ENCODE measurements around the gene ECHDC1. TPM values are rescaled to one million over a fixed set of nuclear protein-coding genes. Genes with fewer than 3 reads are reported as not detected.
A peak's percentile ranks its signal among the peaks of the same experiment; 100 is the strongest.
"Not testable (repeated sequence)": the region's sequence is repeated elsewhere in the genome, so short reads cannot be mapped to it uniquely, and the experiment has no call there.

Gene ECHDC1
- polyA plus RNA-seq, 3 donors from 2014 or later: 54.6 to 65.7 (median 62.9) TPM

DNA sequence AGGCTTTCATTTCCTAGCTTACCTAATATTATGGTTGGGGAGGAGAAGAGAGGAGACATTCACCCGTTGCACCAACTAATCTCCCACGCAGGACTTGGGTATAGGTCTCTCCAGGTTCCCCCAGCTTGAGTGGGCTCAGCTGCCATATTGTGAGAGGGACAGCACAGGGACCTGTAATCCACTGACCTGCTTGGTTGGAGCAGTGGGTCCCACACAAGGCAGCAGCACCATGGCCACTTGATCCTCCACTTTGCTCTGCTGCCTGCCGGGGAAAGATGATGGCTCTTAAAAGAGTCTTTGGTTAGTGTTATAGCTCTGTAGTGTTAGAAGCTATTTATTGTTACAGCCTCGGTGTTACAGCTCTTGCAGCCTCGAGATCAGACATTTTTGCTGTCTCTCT is 22.5 kb upstream of the ECHDC1 start:
- peaks cover 0 to 2% (median 2%) of the 10 kb centered on the region in 3 donors for H3K27me3 Mint-ChIP-seq (ENCODE audit: low read depth in 3 of 3)
- H3K27ac Mint-ChIP-seq: no peak overlapping the region
- no peak overlapping the region for H3K4me3 Mint-ChIP-seq
- no peaks in the 10 kb centered on the region for H3K4me1 Mint-ChIP-seq
- no peak for DNase-seq
- peaks cover 0 to 3% (median 0%) of the 10 kb centered on the region in 3 donors for H3K36me3 Mint-ChIP-seq
- peaks cover 0 to 2% (median 0%) of the 10 kb centered on the region in 6 donors for H3K9me3 Mint-ChIP-seq

DNA sequence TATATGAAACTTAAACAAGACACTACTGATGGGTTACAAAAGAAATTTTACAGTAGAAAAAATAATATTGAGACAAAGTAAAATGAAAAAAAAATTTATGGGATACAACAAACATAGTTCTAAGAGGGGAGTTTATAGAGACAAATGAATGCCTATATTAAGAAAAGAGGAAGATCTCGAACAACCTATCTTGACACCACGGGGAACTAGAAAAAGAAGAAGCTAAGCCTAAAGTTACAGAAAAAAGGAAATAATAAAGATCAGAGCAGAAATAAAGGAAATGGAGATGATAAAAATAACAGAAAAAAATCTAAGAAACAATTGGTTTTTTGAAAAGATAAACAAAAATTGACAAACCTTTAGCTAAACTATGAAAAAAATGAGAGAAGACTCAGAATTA is 9.1 kb upstream of the ECHDC1 start:
- Mint-ChIP-seq H3K4me3 (no peak overlapping the region), H3K27ac (no peak overlapping the region), H3K4me1 (peaks cover 0 to 8% of the 10 kb centered on the region in 2 donors), H3K27me3 (ENCODE audit: low read depth in 3 of 3) (peaks cover 0 to 3% (median 0%) of the 10 kb centered on the region in 3 donors), H3K9me3 (peaks cover 0 to 31% (median 9%) of the 10 kb centered on the region in 6 donors), H3K36me3 (peaks cover 0 to 7% (median 3%) of the 10 kb centered on the region in 3 donors)
- DNase-seq: no peak

DNA sequence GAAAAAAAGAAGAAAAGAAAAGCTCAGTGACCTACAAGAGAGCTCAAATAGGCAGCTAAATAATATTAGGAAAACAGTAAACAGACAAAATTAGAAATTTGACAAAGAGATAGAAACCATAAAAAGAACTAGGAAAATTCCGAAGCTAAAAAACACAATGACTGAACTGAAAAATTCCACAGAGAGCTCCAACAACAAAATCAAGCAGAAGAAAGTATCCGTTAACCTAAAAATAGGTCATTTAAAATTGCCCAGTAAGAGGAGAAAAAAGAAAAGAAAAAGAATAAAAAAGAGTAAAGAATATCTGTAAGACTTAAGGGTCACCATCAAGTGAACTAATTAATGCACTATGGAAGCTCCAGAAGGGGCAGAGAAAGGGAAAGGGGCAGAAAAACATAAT is 6.6 kb upstream of the ECHDC1 start:
- Mint-ChIP-seq H3K9me3 (peaks cover 0 to 19% (median 4%) of the 10 kb centered on the region in 6 donors), H3K4me1 (no peaks in the 10 kb centered on the region), H3K27me3 (ENCODE audit: low read depth in 3 of 3) (peaks cover 0 to 3% (median 1%) of the 10 kb centered on the region in 3 donors), H3K4me3 (no peak overlapping the region), H3K36me3 (peaks cover 0 to 7% (median 3%) of the 10 kb centered on the region in 3 donors), H3K27ac (no peak overlapping the region)
- no peak for DNase-seq

DNA sequence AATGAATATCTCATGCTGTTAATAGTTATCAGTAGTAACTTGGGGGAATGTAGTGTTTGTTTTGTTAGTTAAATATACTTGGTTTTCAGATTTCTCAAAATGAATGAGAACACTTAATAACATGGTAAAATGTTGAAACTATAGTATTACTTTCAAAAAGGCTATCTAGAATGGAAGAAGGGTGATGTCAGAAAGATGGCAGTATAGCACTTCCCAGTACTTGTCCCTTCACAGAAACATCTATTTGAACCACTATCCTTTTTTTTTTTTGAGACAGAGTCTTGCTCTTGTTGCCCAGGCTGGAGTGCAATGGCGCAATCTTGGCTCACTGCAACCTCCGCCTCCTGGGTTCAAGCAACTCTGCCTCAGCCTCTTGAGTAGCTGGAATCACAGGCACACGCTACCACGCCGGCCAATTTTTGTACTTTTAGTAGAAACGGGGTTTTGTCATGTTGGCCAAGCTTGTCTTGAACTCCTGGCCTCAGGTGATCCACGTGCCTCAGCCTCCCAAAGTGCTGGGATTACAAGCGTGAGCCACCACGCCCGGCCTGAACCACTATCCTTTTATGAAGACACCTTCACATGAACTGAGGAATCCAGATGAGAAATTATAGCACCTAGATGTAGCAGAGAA is 4.7 kb upstream of the ECHDC1 start:
- Mint-ChIP-seq H3K27ac (no peak overlapping the region), H3K36me3 (peaks cover 0 to 7% (median 3%) of the 10 kb centered on the region in 3 donors), H3K27me3 (ENCODE audit: low read depth in 3 of 3) (peaks cover 0 to 3% (median 1%) of the 10 kb centered on the region in 3 donors), H3K9me3 (peaks cover 0 to 14% (median 2%) of the 10 kb centered on the region in 6 donors), H3K4me3 (no peak overlapping the region), H3K4me1 (no peaks in the 10 kb centered on the region)
- DNase-seq: no peak

DNA sequence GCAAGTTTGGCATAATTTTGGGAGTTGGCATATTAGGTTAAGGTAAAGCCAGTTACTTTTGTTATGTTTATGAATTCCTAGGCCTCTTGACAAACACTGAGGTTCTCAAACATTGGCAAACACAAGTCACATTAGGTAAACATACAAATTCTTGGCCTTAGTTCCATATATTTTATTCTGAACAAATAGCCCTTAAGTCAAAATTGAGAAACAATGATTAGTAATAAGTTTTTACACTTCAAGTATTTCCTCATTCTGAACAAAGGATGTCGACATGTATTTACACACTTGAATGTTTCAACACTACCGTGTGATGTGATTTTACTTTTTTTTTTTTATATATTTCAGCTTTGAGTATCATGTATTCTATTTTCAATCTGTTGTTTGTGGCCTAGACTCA is 3.8 kb upstream of the ECHDC1 start:
- peaks cover 0 to 1% (median 0%) of the 10 kb centered on the region in 3 donors for H3K27me3 Mint-ChIP-seq (ENCODE audit: low read depth in 3 of 3)
- no peak overlapping the region for H3K27ac Mint-ChIP-seq
- no peak overlapping the region for H3K4me3 Mint-ChIP-seq
- H3K36me3 Mint-ChIP-seq: peaks cover 0 to 3% (median 0%) of the 10 kb centered on the region in 3 donors
- no peak for DNase-seq
- no peaks in the 10 kb centered on the region for H3K4me1 Mint-ChIP-seq
- peaks cover 0 to 9% (median 2%) of the 10 kb centered on the region in 6 donors for H3K9me3 Mint-ChIP-seq

DNA sequence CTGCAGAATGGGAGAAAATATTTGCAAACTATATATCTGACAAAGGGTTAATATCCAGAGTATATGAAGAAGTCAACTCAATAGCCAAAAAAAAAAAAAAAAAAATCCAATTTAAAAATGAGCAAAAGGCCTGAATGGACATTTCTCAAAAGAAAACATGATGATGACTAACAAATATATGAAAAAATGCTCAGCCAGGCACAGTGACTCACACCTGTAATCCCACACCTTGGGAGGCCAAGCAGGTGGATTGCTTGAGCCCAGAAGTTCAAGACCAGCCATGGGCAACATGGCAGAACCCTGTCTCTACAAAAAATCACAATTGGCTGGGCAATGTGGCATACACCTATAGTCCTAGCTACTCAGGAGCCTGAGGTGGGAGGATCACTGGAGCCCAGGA is 2.1 kb upstream of the ECHDC1 start:
- H3K4me1 Mint-ChIP-seq: no peaks in the 10 kb centered on the region
- H3K4me3 Mint-ChIP-seq: no peak overlapping the region
- no peak overlapping the region for H3K27ac Mint-ChIP-seq
- DNase-seq: no peak
- peaks cover 0 to 1% (median 0%) of the 10 kb centered on the region in 3 donors for H3K27me3 Mint-ChIP-seq (ENCODE audit: low read depth in 3 of 3)
- H3K36me3 Mint-ChIP-seq: peaks cover 0 to 3% (median 0%) of the 10 kb centered on the region in 3 donors
- H3K9me3 Mint-ChIP-seq: peaks cover 0 to 9% (median 0%) of the 10 kb centered on the region in 6 donors

DNA sequence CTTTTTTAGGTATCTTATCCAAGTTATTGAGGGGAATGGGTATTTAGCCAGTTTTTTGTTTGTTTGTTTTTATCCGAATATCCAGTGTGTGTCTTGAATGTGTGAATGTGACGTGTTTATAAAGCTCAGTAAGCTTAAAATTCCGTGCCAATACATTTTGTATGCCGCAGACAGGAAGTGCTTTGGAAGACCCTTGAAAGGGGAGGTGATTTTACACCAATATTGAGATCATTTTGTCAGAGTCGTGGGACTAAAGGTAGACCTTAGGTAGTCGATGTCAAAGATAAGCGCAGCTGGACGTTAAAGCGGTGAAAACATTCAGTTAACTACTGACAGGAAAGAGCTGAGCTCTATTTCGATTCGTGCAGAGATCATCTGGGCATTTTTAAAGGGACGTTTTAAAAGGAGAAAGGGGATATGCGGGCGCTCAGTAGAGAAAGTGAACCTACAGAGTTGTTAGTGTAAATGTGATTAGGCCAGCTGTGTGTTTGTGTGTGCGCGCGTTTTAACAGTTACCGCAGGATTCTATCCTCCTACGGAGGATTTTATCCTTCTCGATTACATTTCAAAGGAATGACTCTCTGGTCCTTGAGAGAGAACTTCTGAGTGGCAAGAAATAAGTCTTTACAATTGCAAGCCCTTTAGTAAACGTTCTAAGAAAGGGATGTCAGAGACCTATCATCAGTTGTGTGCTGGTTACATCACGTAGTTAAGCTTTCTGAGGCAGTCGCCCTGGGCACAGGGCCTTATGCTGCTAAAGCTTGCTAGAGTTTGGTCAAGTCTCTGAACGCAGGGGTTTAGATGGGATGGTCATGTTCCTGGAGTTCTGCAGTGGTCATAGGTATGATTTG is 625 bp upstream of the ECHDC1 start:
- Mint-ChIP-seq H3K4me1 (peaks cover 4 to 7% of the 10 kb centered on the region in 2 donors), H3K27me3 (ENCODE audit: low read depth in 3 of 3) (peaks cover 0 to 1% (median 0%) of the 10 kb centered on the region in 3 donors), H3K36me3 (no peaks in the 10 kb centered on the region), H3K27ac (no peak overlapping the region), H3K4me3 (no peak overlapping the region), H3K9me3 (no peaks in the 10 kb centered on the region)
- peak in 1 of 3 donors; percentile 18 for DNase-seq

DNA sequence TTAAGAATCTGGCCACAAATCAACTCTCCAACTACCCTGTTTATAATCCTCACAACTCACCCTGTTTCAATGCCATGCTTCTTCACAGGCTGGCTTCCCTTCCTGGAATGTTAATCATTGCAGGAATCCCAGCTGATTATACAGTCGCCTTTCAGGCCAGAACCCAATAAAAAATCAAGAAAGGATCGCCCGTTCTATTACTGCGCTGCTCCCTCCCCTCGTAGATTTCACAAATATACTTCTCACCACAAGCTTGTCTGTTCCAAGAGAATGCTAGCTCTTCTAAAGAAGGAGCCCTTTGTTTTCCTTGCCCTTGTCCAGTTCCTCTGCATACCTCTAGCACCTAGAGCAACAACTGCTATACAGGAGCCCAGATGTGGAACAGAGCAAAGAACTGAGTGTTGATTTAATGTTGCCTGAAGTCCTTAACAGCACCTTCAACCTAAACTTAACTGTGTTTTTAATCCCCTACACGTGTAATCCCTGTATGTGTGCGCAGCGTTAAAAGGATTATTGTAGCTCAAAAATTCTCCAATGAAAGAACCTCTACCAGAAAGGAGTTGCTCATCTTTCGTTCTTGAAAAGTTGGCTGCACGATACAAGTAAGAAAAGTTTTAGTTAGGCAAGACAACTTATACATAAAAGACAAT is 988 bp downstream of the ECHDC1 start:
- Mint-ChIP-seq H3K4me3 (no peak overlapping the region), H3K9me3 (no peaks in the 10 kb centered on the region), H3K4me1 (peaks cover 10 to 18% of the 10 kb centered on the region in 2 donors), H3K36me3 (no peaks in the 10 kb centered on the region), H3K27ac (no peak overlapping the region), H3K27me3 (ENCODE audit: low read depth in 3 of 3) (peaks cover 0 to 1% (median 0%) of the 10 kb centered on the region in 3 donors)
- no peak for DNase-seq

DNA sequence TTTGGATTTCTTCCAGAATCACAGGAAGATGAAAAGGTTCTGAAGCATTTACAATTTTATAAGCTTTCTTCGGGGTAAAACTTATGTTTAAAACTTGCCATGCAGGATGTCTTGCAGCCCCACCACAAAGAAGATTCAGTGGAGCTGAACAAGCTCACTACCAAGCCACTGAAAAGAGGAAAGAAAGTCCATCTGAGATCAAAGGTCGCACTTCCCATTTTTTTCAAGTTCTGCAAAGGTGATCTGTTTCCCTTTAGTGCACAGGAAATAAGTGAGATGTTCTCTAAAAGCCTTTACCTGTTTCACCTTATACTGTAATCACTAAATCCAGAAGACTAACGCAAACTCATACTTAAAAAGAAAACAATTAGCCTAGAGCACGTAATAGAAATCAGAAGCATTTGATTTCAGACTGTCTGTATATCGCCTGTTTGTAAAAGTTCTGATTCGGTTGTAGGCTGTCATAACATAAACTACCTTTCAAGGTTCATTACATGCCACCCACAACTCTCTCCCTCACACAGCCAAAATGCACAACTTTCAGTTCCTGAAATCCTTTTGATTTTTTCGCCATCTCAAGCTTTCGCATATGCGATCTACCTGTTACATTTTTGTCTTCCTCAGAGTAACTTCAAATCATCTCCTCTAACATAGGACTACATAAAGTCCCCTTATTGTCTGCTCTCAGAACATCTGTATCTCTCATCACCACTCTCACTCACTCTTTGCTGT is 1.8 kb downstream of the ECHDC1 start:
- Mint-ChIP-seq H3K27ac (peak overlapping the region in 1 of 6 donors; percentile 1), H3K4me3 (peak overlapping the region in 1 of 5 donors; percentile 12), H3K36me3 (no peaks in the 10 kb centered on the region), H3K27me3 (ENCODE audit: low read depth in 3 of 3) (peaks cover 0 to 1% (median 0%) of the 10 kb centered on the region in 3 donors), H3K9me3 (no peaks in the 10 kb centered on the region), H3K4me1 (peaks cover 15 to 26% of the 10 kb centered on the region in 2 donors)
- no peak for DNase-seq

DNA sequence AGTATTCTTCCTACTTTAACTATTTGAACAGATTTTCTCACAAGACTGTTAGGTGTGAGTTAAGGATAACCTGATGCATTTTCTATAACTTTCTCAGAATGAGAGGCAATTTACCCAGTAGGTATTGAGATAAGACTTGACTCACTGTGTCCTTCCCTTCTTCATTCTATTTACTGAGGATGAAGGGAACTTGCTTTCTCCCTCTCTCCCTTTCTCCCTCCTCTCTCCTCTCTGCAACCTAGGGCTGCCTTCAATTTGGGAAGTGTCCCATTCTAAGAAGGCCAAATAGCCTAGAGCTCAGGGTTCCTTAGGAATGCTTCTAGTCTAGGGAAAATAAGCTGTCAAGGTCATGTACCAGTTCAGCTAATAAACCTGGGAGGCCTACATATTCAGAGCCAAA is 3.2 kb downstream of the ECHDC1 start:
- H3K4me1 Mint-ChIP-seq: peaks cover 23 to 41% of the 10 kb centered on the region in 2 donors
- no peak overlapping the region for H3K27ac Mint-ChIP-seq
- no peaks in the 10 kb centered on the region for H3K9me3 Mint-ChIP-seq
- DNase-seq: no peak
- H3K4me3 Mint-ChIP-seq: no peak overlapping the region
- H3K36me3 Mint-ChIP-seq: no peaks in the 10 kb centered on the region
- no peaks in the 10 kb centered on the region for H3K27me3 Mint-ChIP-seq (ENCODE audit: low read depth in 3 of 3)

DNA sequence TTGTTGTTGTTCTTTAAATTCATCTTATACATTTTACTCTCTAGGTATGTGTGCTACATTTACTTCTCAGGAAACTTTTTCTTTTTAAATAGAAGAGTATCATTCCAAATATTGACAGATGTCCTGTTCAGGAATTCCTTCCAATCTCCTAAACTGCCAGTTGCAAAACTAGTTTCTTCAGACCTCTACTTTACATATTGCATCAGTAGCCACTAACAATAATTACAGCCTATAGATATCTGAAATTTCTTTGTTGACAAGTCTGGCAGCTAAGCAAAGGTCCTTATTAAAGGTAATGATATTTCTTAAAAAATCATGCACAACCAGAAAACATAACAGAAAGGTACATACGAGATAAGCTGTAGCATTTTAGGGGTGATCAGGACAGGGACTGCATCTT is 4.5 kb downstream of the ECHDC1 start:
- no peaks in the 10 kb centered on the region for H3K9me3 Mint-ChIP-seq
- H3K4me1 Mint-ChIP-seq: peaks cover 25 to 53% of the 10 kb centered on the region in 2 donors
- no peak for DNase-seq
- H3K36me3 Mint-ChIP-seq: no peaks in the 10 kb centered on the region
- H3K27me3 Mint-ChIP-seq (ENCODE audit: low read depth in 3 of 3): no peaks in the 10 kb centered on the region
- no peak overlapping the region for H3K27ac Mint-ChIP-seq
- H3K4me3 Mint-ChIP-seq: no peak overlapping the region

DNA sequence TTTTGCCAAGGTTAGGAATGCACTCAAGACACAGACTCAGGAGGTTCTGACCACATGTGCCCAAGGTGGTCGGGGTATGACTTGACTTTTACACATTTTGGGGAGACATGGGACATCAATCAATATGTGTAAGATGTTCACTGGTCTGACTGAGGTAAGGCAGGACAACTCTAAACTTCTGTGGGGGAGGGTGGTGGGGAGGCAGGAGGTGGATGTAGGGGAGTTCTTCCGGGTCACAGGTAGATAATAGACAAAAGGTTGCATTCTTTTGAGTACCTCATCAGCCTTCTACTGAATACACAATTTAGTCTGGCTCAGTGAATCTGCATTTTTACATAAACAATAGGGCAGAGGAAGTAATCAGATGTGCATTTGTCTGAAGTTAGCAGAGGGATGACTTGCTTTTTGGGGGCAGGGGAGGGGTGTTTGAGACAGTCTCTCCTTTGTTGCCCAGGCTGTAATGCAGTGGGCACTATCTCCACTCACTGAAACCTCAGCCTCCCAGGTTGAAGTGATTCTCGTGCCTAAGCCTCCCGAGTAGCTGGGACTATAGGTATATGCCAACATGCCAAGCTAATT is 10.9 kb downstream of the ECHDC1 start:
- H3K9me3 Mint-ChIP-seq: no peaks in the 10 kb centered on the region
- no peaks in the 10 kb centered on the region for H3K27me3 Mint-ChIP-seq (ENCODE audit: low read depth in 3 of 3)
- DNase-seq: no peak
- H3K27ac Mint-ChIP-seq: peak overlapping the region in 3 of 6 donors; percentile 3 to 6 (median 5)
- H3K4me1 Mint-ChIP-seq: peaks cover 24 to 44% of the 10 kb centered on the region in 2 donors
- H3K4me3 Mint-ChIP-seq: no peak overlapping the region
- no peaks in the 10 kb centered on the region for H3K36me3 Mint-ChIP-seq

DNA sequence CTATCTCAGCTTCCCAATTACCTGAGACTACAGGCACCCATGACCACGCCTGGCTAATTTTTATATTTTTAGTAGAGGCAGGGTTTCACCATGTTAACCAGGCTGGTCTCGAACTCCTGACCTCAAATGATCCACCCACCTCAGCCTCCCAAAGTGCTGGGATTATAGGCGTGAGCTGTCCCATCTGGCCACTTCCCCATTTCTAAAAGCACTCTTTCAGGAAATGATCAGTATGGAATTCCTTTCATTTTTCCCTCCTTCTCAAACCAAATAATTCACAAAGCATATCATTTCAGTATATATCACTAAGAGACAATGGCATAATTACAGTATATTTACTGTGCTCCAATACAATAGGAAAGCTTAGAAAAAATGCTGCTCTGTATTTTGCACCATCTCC is 12.2 kb downstream of the ECHDC1 start:
- not testable (repeated sequence) for H3K9me3 Mint-ChIP-seq; H3K4me3 Mint-ChIP-seq; H3K36me3 Mint-ChIP-seq; H3K27me3 Mint-ChIP-seq (ENCODE audit: low read depth in 3 of 3); DNase-seq
- Mint-ChIP-seq H3K4me1 (peaks cover 16 to 32% of the 10 kb centered on the region in 2 donors), H3K27ac (peak overlapping the region in 3 of 6 donors; percentile 3 to 46 (median 12))
